COLO668 (cell line): ENCODE data around the gene ZNF610.
A peak's percentile ranks its signal among the peaks of the same experiment; 100 is the strongest.
"Not testable (repeated sequence)": the region's sequence is repeated elsewhere in the genome, so short reads cannot be mapped to it uniquely, and the experiment has no call there.

ENCODE experiments used
- DNase-seq: peaks from one replicate; lab custom pipeline; 2025; ENCODE audit not compliant: unreplicated experiment; lab: John Stamatoyannopoulos, UW

ZNF610 gene

DNA sequence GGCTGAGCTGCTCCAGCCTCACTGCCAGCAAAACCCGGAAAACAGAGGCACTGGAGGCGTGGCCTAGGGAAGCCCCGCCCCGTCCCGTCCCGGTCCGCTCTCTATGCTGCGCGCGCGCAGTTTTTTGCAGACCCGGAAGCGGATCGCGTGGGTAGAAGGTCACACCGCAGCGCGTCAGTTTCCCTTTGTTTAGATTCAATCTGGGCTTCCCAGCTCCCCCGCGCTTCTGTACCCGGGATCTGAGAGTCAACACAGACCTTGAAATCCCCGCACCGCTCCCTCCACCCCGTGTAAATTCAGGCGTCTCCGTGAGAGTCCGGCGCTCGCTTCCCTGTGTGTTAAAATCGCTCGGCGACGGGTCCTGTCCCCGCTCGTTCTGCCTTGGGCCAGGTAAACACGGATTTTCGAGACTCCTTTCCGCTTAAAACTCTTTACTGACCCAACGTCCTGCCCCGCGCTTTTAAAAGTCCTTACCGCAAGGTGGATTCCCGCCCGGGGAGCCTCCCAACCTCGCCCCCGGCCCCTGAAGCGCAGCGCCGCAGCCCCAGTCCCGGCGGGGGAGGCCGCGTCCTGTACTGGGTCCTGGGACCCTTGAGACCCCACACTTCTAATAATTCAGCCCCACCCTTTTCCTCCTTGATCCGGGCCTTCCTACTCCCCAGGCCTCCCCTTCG lies at the start of gene ZNF610:
TSS of gene ZNF610 (plus strand) at position 127 of the 674 bp plus-strand sequence. CDS start 12,930 bp downstream, outside the sequence.
- DNase-seq = peak; percentile 89

GRCh38 chr19:52286256-52286655 lies 49.8 kb upstream of the ZNF610 start:
- DNase-seq = no peak

- DNase-seq = no peak
Observed at GRCh38 chr19:52291781-52292180, 44.3 kb upstream of the ZNF610 start.

DNA sequence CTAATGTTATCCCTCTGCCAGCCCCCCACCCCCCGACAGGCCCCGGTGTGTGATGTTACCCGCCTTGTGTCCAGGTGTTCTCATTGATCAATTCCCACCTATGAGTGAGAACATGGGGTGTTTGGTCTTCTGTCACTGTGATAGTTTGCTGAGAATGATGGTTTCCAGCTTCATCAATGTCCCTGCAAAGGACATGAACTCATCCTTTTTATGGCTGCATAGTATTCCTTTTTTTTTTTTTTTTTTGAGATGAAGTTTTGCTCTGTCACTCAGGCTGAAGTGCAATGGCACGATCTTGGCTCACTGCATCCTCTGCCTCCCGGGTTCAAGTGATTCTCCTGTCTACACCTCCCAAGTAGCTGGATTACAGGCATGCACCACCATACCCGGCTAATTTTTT lies 43.1 kb upstream of the ZNF610 start:
- not testable (repeated sequence) for DNase-seq

- no peak for DNase-seq
Observed at GRCh38 chr19:52296400-52296772, 39.7 kb upstream of the ZNF610 start.

DNA sequence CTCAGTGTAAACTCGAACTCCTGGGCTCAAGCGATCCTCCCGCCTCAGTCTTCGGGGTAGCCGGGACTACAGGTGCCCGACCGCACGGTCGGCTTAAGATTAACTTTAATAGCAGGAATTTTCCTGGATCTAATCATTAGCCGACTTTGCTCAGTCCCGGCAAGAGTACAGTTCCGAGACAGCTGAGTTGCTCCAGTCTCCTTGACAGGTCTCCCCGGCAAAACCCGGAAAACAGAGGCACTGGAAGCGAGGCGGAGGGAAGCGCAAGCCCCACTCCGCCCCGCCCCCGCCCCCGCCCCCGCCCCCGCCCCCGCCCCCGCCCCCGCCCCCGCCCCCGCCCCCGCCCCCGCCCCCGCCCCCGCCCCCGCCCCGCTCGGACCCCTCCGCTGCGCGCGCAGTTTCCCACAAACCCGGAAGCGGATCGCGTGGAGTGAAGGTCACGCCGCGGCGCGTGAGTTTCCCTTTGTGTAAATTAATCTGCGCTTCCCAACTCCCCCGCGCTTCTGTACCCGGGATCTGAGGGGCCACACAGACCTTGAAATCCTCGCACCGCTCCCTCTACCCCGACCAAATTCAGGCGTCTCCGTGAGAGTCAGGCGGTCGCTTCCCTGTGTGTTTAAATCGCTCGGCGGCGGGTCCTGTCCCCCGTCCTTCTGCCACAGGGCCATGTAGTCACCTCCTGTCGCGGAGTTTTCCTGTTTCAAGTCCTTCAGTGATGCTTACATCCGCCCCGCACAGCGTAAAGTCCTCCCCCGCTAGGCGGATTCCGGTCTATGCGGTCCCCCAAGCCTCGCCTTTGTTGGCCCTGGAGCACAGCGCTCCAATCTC lies 39.1 kb upstream of the ZNF610 start, which contains the start of gene ZNF480:
TSS of gene ZNF480 (plus strand) at position 397 of the 828 bp plus-strand sequence. CDS start 3,244 bp downstream, outside the sequence.
- peak; percentile 90 for DNase-seq

- DNase-seq = peak; percentile 2
Observed at GRCh38 chr19:52297601-52298364, 38.3 kb upstream of the ZNF610 start.

DNA sequence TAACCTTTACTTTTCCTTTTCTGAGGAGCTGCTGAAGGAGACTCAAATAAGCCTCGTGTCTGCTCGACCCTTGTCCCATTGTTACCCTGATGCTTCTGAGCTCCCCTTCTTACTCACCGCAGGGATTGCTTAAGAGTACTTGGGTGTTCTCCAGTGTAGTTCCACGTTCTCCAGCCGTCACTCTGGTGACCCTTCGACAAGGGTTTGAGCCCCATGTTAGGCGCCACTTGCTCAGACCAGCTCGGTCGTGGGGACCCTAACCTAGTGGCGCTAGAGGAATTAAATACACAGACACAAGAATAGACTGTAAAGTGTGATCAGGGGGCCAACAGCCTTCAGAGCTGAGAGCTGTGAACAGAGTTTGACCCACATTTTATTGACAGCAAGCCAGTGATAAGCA lies 28.8 kb upstream of the ZNF610 start:
- peak; percentile 35 for DNase-seq

DNA sequence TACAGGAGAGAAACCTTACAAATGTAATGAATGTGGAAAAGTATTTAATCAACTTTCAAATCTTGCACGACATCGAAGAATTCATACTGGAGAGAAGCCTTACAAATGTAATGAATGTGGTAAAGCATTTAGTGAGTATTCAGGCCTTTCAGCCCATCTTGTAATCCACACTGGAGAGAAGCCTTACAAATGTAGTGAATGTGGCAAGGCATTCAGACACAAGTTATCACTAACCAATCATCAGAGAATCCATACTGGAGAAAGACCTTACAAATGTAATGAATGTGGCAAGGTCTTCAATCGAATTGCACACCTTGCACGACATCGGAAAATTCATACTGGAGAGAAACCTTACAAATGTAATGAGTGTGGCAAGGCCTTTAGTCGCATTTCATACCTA lies 13.6 kb upstream of the ZNF610 start:
- no peak for DNase-seq

- DNase-seq = peak; percentile 3
Observed at GRCh38 chr19:52331757-52332156, 4.3 kb upstream of the ZNF610 start.

GRCh38 chr19:52335768-52336116 lies 301 bp upstream of the ZNF610 start:
- no peak for DNase-seq

DNA sequence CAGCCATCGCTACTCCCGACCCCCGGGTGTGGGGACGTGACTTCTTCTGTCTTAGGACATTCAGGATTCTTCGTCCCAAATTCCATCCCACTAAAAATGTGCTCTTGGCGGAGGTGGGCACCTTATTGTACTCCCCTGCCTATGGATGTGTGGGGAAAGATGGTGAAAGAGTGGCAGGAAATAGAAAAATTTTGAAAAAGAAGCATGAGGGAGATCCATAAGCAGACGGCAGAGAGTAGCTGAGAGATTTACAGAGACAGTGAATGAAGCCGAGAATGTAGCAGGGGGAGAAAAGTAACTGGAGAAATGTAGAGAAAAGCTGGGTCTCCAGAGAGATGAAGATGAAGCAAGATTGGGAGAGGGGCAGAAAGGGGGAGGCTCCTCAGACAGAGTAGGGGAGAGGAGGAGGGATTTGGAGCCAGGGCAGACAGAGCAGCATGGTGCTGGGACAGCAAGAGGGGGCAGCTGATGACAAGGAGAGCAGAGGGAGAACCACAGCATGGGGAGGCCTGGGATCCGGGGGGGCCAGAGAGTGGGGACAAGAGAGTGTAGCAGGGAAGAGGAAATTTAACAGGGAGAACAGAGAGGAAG lies 843 bp downstream of the ZNF610 start:
- DNase-seq = no peak

- DNase-seq = not testable (repeated sequence)
Observed at GRCh38 chr19:52339022-52339421, 3.0 kb downstream of the ZNF610 start.

DNA sequence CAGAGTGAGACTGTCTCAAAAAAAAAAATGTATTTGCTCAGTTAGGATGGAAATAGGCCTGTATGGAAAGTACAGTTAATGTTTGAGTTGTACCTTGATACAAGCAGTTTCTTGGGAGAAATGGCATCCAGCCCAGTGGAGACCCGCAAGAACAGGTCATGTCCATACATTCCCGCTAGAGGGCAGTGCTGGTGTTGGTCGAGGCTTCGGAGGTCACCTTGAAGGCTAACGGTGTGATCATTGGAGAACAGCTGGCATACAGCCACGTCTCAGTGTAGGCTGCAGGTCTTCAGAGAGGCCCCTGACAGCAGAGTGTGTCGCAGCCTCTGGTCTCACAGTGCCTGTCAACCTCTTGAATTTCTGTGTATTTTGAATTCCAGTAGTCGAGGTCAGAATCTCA lies 7.5 kb downstream of the ZNF610 start:
- peak; percentile 40 for DNase-seq

- no peak for DNase-seq
Observed at GRCh38 chr19:52345162-52345561, 9.1 kb downstream of the ZNF610 start.

- peak; percentile 12 for DNase-seq
Observed at GRCh38 chr19:52351512-52351911, 15.5 kb downstream of the ZNF610 start.

DNA sequence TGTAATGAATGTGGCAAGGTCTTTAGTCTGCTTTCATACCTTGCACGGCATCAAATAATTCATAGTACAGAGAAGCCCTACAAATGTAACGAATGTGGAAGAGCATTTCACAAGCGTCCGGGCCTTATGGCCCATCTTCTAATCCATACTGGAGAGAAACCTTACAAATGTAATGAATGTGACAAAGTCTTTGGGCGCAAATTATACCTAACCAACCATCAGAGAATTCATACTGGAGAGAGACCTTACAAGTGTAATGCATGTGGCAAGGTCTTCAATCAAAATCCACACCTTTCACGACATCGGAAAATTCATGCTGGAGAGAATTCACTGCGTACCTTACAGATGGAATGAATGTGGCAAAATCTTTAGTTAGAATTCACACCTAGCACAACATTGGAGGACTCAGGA lies 30.4 kb downstream of the ZNF610 start:
- no peak for DNase-seq

GRCh38 chr19:52369559-52370340 lies 33.7 kb downstream of the ZNF610 start, which contains the start of gene ZNF880:
Gene ZNF880 (plus strand): TSS chr19:52369923. CDS start chr19:52369966, 43 bp downstream.
- peak; percentile 81 for DNase-seq

- DNase-seq = no peak
Observed at GRCh38 chr19:52370341-52370710, 34.3 kb downstream of the ZNF610 start.

DNA sequence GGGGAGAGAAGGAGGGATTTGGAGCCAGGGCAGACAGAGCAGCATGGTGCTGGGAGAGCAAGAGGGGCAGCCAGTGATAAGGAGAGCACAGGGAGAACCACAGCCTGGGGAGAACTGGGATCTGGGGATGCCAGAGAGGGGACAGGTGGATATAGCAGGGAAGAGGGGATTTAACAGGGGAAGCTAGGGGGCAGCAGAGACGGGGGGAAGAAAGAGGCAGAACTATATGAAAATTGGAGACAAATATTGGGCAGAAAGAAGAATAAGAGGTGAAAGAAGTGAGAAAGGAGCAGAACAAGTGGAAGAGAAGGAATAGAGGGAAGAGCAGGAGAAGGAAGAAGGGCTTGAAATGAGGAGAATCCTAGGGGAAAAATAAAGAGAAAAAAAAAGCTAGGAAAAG lies 55.1 kb downstream of the ZNF610 start:
- no peak for DNase-seq
